Raji (cell line): ENCODE data around the gene ASGR1.

ENCODE experiments used
- POLR2A ChIP-seq: IDR thresholded peaks from 2 replicates; pipeline ENCODE4 v1.6.1; 2011; ENCODE audit warnings: low read depth, low read length, control low read depth; ENCODE audit not compliant: insufficient read depth

ASGR1 gene

DNA sequence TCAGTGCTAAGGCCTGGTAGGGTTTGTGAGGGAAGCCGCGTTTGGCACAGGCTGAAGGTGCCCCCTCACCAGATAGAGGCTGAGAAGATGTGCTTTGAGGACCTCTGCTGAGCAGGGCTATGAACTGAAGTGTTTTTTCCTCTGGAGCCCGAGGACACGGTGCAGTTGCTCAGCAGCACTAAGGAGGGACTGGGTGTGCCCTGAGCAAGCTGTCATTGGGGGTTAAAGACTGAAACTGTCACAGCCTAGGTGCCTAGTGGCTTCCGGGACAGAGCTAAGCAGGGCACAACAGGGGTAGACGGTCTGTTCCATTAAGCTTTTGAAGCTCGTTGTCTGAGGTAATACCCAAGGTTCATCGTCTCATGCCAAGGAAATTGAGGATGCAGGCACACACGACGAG, 39.8 kb downstream of the ASGR1 start:
- no peak for TF ChIP-seq POLR2A

DNA sequence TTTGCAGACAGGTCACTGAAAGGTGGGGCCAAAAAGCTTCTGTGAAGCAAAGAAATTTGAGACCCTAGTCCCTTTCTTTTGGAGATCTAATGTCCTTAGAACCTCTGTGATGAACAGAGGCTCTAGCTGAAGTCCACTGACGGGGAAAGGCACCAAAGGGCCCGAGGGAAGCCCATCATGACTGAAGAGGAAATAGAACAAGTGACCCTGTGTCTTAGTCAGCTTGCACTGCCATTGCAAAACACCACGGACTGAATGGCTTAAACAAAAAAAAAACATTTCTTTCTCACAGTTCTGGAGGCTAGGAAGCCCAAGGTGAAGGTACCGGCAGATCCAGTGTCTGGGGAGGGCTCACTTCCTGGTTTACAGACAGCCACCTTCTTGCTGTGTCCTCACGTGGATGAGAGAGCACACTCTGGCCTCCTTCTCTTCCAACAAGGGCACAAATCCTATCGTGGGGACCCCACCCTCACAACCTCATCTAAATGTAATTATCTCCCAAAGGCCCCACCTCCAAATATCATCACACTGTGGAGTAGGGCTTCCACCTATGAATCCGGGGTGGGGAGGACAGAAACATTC, 40.3 kb downstream of the ASGR1 start:
- no peak for TF ChIP-seq POLR2A

- TF ChIP-seq POLR2A, result no peak
Measured at GRCh38 chr17:7137171-7137943, 41.8 kb downstream of the ASGR1 start.

GRCh38 chr17:7136266-7136877, 42.8 kb downstream of the ASGR1 start:
- TF ChIP-seq POLR2A, result no peak

- no peak for TF ChIP-seq POLR2A
Measured at GRCh38 chr17:7133916-7134315, 45.3 kb downstream of the ASGR1 start.

DNA sequence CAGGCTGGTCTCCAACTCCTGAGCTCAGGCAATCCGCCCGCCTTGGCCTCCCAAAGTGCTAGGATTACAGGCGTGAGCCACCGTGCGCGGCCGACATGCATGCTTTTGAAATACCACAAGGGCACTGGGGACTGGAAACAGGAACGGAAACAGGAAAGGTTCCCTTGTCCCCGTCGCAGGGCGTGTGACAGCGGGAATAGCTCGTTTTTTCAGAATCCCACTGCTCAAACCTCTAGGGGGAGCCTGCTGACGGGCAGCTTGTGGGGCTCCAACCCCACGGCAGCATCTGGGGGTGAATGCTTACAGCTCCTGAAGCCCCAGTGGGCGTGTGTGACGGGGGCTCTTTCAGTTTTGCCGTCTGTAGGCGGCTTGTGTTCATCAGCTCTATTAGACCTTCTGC, 45.7 kb downstream of the ASGR1 start:
- TF ChIP-seq POLR2A, result no peak

DNA sequence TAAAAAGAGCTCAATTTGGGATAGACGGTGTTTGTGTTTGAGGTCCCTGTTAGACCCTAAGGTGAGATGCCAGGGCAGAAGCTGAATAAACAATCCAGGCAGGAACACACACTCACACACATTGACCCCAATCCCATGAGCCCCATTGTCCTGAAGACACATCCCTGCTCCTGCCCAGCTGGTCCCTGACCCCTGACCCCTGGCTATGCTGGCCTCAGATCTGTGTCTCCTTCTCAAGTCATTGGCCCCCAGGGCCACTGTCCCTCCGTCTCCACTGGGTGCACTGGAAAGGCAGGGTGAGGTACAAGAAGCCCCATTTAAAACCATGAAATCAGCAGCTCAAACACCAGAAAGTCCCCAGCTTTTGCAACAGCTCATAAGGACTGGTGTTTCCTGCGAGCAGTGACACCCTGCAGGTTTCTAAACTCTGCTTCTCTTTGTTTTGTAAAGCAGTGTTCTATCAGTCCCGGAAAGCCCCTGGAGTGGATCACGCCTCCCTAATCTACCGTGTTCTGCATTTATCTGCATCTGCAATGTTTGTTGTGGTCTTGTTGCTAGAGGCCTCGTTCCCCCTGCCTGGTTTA, 46.6 kb downstream of the ASGR1 start:
- no peak for TF ChIP-seq POLR2A

DNA sequence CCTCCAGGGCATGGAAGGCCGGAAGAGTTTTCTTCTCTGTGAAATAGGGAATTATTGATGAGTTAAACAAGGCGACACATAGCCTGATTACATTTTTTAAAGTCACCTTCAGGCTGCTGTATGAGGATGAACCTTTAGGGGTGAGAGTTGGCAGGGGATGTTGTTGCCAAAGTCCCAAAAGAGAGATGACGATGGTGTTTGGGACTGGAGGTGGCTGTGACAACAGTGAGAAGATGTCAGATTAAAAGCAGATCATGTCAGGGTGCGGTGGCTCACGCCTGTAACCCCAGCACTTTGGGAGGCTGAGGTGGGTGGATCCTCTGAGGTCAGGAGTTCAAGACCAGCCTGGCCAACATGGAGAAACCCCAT, 47.8 kb downstream of the ASGR1 start:
- TF ChIP-seq POLR2A, result no peak

DNA sequence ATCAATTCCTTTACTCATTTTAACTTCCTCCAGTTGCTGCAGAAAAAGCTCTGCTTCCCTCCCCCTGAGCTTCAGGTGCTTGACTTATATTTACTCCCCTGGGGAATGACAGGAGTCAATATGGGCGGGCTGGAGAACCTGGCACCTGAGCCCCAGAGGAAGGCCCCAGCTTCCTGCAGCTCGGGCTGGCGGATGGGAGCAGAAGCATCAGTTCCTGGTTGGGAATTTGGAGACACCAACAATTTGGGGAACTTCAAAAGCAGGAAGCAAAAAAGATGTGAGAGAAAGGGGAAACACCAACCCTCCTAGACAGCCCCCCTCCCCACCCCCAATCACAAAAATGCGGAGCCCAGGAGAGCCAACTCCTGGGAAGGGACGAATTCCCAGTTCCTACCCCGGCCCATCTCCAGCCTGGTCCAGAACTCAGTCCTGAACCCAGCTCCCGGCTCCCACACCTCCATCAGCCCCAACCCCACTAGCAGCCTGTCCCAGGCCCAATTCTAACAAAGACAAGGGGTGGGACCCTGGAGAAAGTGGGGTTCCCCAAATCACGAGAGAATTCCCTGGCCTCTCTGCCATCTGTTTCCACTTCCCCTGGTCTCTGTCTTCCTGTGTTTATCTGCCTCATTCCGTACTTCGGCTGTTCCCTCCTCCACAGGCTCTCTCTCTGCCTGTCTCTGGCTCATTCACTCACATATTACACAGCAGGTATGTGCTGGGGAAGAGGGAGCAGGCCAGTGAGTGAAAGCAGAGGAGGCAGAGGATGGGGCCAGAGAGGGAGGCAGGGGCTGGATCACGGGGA, 48.3 kb downstream of the ASGR1 start:
- no peak for TF ChIP-seq POLR2A

- no peak for TF ChIP-seq POLR2A
Measured at GRCh38 chr17:7129311-7129710, 49.9 kb downstream of the ASGR1 start.

DNA sequence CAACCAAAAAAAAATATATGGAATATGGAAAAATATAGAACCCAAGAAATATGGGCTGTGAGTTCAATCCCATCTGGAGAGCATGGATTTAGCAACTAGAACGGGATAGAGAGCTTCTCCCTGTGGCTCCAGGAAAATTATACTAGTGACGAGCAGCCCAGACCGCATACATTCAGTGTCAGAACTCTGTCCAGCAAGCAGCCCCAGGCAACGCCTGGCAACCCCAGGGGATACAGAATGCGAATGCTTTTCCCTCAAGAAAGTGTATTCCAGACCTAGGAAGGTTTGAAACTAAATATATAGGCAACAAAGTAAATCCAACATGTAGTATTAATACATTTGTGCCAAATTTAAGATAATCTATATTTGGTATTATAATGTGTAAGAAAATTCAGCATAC, 51.0 kb downstream of the ASGR1 start:
- TF ChIP-seq POLR2A, result no peak

- TF ChIP-seq POLR2A, result no peak
Measured at GRCh38 chr17:7124923-7125322, 54.2 kb downstream of the ASGR1 start.

GRCh38 chr17:7123844-7124243, 55.3 kb downstream of the ASGR1 start:
- no peak for TF ChIP-seq POLR2A
